SK-N-SH (cell line): ENCODE measurements around the gene SCAF11.

Experiments used
- CHD2 ChIP-seq: fragments of 150-350 bp; IDR thresholded peaks from 2 replicates; pipeline ENCODE4 v1.6.1; 2018; ENCODE audit warnings: low read length; ENCODE audit not compliant: partially characterized antibody
- EP300 ChIP-seq, 2 experiments: IDR thresholded peaks; 2 replicates each; pipeline versions ENCODE4 v1.4.0 to v1.6.1; 2012; ENCODE audit warnings: borderline replicate concordance in 1 of 2, low read depth in 1 of 2, low read length in 1 of 2
- EZH2phosphoT487 ChIP-seq: fragments of 200-600 bp; sonication (generic); IDR thresholded peaks from 2 replicates; pipeline ENCODE4 v1.6.1; 2017; ENCODE audit warnings: low read depth, mixed run types, mild to moderate bottlenecking, antibody characterized with exemption, moderate library complexity, borderline replicate concordance
- FOXM1 ChIP-seq: IDR thresholded peaks from 2 replicates; pipeline ENCODE4 v1.4.0; 2012; ENCODE audit warnings: low read depth, mild to moderate bottlenecking
- MXI1 ChIP-seq: IDR thresholded peaks from 2 replicates; pipeline ENCODE4 v1.6.1; 2012; ENCODE audit warnings: mild to moderate bottlenecking, low read depth, low read length, improper control_type of control experiment
- RFX5 ChIP-seq: IDR thresholded peaks from 2 replicates; pipeline ENCODE4 v1.6.1; 2012; ENCODE audit warnings: mild to moderate bottlenecking, improper control_type of control experiment, low read length
- SIN3A ChIP-seq: IDR thresholded peaks from 2 replicates; pipeline ENCODE4 v1.6.1; 2012; ENCODE audit warnings: low read depth, mild to moderate bottlenecking, low read length, moderate library complexity, borderline replicate concordance
- TCF12 ChIP-seq: IDR thresholded peaks from 2 replicates; pipeline ENCODE4 v1.4.0; 2012
- TF ChIP-seq, protein P1 (sequence below): fragments of 200-600 bp; sonication (generic); IDR thresholded peaks from 2 replicates; pipeline ENCODE4 v1.6.1; 2017; ENCODE audit warnings: antibody characterized with exemption, mild to moderate bottlenecking, moderate library complexity
- TF ChIP-seq, protein P2 (sequence below): IDR thresholded peaks from 2 replicates; pipeline ENCODE4 v1.6.1; 2012; ENCODE audit warnings: mild to moderate bottlenecking, low read depth, low read length, moderate library complexity

DNA sequence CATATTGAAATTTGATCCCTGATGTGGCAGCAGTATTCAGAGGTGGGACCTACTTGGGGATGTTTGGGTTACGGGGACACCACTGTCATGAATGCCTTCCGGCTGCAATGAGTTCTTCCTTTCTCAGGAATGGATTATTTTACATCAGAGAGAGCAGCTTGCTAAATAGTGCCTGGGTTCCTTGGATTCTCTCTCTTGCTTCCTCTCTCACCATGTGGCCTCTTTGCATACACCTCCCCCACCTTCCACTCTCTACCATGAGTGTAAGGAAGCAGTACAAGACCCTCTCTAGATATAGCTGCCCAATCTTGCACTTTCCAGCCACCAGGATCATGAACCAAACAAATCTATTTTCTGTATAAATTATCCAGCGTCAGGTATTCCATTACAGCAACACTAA is 15.4 kb upstream of the SCAF11 start:
- TF ChIP-seq, protein P1, sequence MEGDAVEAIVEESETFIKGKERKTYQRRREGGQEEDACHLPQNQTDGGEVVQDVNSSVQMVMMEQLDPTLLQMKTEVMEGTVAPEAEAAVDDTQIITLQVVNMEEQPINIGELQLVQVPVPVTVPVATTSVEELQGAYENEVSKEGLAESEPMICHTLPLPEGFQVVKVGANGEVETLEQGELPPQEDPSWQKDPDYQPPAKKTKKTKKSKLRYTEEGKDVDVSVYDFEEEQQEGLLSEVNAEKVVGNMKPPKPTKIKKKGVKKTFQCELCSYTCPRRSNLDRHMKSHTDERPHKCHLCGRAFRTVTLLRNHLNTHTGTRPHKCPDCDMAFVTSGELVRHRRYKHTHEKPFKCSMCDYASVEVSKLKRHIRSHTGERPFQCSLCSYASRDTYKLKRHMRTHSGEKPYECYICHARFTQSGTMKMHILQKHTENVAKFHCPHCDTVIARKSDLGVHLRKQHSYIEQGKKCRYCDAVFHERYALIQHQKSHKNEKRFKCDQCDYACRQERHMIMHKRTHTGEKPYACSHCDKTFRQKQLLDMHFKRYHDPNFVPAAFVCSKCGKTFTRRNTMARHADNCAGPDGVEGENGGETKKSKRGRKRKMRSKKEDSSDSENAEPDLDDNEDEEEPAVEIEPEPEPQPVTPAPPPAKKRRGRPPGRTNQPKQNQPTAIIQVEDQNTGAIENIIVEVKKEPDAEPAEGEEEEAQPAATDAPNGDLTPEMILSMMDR, result no peak
- TF ChIP-seq SIN3A, result no peak
- TF ChIP-seq, protein P2, sequence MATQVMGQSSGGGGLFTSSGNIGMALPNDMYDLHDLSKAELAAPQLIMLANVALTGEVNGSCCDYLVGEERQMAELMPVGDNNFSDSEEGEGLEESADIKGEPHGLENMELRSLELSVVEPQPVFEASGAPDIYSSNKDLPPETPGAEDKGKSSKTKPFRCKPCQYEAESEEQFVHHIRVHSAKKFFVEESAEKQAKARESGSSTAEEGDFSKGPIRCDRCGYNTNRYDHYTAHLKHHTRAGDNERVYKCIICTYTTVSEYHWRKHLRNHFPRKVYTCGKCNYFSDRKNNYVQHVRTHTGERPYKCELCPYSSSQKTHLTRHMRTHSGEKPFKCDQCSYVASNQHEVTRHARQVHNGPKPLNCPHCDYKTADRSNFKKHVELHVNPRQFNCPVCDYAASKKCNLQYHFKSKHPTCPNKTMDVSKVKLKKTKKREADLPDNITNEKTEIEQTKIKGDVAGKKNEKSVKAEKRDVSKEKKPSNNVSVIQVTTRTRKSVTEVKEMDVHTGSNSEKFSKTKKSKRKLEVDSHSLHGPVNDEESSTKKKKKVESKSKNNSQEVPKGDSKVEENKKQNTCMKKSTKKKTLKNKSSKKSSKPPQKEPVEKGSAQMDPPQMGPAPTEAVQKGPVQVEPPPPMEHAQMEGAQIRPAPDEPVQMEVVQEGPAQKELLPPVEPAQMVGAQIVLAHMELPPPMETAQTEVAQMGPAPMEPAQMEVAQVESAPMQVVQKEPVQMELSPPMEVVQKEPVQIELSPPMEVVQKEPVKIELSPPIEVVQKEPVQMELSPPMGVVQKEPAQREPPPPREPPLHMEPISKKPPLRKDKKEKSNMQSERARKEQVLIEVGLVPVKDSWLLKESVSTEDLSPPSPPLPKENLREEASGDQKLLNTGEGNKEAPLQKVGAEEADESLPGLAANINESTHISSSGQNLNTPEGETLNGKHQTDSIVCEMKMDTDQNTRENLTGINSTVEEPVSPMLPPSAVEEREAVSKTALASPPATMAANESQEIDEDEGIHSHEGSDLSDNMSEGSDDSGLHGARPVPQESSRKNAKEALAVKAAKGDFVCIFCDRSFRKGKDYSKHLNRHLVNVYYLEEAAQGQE, result no peak
- TF ChIP-seq EZH2phosphoT487, result no peak
- no peak for TF ChIP-seq TCF12
- no peak for TF ChIP-seq FOXM1
- TF ChIP-seq EP300 (IDR thresholded peaks at IDR 0.05; ENCODE audit: borderline replicate concordance in 1 of 2, low read depth in 1 of 2, low read length in 1 of 2), result no peak
- no peak for TF ChIP-seq RFX5
- no peak for TF ChIP-seq CHD2
- TF ChIP-seq MXI1, result no peak
